ENCODE data around the gene OR2D3. TPM values are rescaled to one million over a fixed set of nuclear protein-coding genes. Genes with fewer than 3 reads are reported as not detected.

OR2D3 gene
- not detected for polyA plus RNA-seq (2013, experiment 1 of 2)
- polyA plus RNA-seq (2013, experiment 2 of 2): not detected

DNA sequence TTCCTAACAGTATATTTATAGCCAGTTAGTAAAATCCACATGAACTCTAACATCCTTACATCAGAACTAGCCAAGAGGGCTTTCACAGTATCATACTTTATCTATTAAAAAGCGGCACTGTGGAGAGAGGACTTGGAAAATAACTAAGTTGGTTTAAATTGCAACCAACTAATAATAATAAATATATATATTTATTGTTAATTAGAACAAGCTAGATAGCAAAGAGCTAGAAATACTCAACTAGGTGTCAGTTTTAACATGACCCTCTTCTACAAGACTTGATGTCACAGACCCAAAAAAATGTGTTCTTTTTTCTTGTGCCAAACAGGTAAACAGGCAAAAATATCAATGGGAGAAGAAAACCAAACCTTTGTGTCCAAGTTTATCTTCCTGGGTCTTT is at the start of gene OR2D3:
TSS of gene OR2D3 (plus strand) at position 301 of the 400 bp plus-strand sequence. CDS start at position 301, 0 bp downstream.
- Histone ChIP-seq H3K9me3 (ENCODE audit: control insufficient read depth, low read length) (no peaks in the 10 kb centered on the region), H3K4me1 (ENCODE audit: control insufficient read depth, insufficient read depth, low read depth, low read length) (no peaks in the 10 kb centered on the region), H2BK12ac (ENCODE audit: low read length in 2 of 2) (no peak within 1 kb of the TSS), H3K27me3 (ENCODE audit: control insufficient read depth in 1 of 2, insufficient read depth in 1 of 2, low read length in 2 of 2) (no peaks in the 10 kb centered on the region), H3K18ac (ENCODE audit: low read depth in 1 of 2, low read length in 2 of 2) (no peak within 1 kb of the TSS), H3K79me1 (replicated peaks; ENCODE audit: low read length, poor library complexity, severe bottlenecking) (no peaks in the 10 kb centered on the region), H2BK120ac (ENCODE audit: low read depth, low read length) (no peak within 1 kb of the TSS), H2BK15ac (ENCODE audit: low read depth, poor library complexity, severe bottlenecking) (no peak within 1 kb of the TSS), H3K23ac (ENCODE audit: low read length in 2 of 2) (no peak within 1 kb of the TSS), H3K27ac (ENCODE audit: low read length, poor library complexity, severe bottlenecking) (no peak within 1 kb of the TSS), H2AFZ (ENCODE audit: low read depth, low read length) (no peak within 1 kb of the TSS), H2BK5ac (ENCODE audit: low read depth, low read length, poor library complexity, severe bottlenecking) (no peak within 1 kb of the TSS), H3K14ac (ENCODE audit: low read length in 2 of 2) (no peak within 1 kb of the TSS), H3K36me3 (ENCODE audit: control insufficient read depth in 1 of 2, insufficient read depth in 2 of 2, low read depth in 1 of 2, low read length in 2 of 2) (no peaks in the 10 kb centered on the region), H2AK5ac (ENCODE audit: low read length, severe bottlenecking) (no peak within 1 kb of the TSS), H3K9ac (ENCODE audit: low read length) (no peak within 1 kb of the TSS), H3K4me3 (ENCODE audit: insufficient read depth in 1 of 2, low read depth in 1 of 2, low read length in 2 of 2) (no peak within 1 kb of the TSS), H4K8ac (ENCODE audit: low read length) (no peak within 1 kb of the TSS), H3K4ac (ENCODE audit: low read depth in 1 of 2, low read length in 2 of 2) (no peak within 1 kb of the TSS), H3K4me2 (ENCODE audit: low read length, poor library complexity, severe bottlenecking) (no peak within 1 kb of the TSS), H4K91ac (ENCODE audit: low read length) (no peak within 1 kb of the TSS)
- no peak for DNase-seq
- no CpG with 5 or more reads among the region's 1 CpG for WGBS

DNA sequence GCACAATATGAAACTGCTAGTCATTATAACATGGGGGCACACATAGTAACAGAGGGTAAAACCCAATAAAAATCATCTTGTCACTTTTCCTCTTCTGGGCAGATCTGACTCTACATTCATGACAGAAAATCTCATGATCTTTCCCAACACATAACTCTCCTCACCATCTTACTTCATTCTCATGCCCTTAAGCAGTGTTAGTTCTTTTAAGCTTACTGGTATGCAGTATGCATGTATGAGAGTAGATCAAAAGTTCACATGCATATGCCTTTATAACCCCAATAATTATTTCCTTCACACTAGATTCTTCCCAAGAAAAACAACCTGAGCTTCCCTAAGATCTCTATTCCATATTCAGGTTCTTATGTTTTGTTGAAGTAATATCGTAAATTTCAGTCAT is 49.5 kb upstream of the OR2D3 start:
- H3K4me3 ChIP-seq (ENCODE audit: insufficient read depth in 1 of 2, low read depth in 1 of 2, low read length in 2 of 2): no peak overlapping the region
- H3K4me1 ChIP-seq (ENCODE audit: control insufficient read depth, insufficient read depth, low read depth, low read length): no peaks in the 10 kb centered on the region
- H3K9me3 ChIP-seq (ENCODE audit: control insufficient read depth, low read length): no peaks in the 10 kb centered on the region
- no peak overlapping the region for H3K14ac ChIP-seq (ENCODE audit: low read length in 2 of 2)
- H3K27ac ChIP-seq (ENCODE audit: low read length, poor library complexity, severe bottlenecking): no peak overlapping the region
- H3K4ac ChIP-seq (ENCODE audit: low read depth in 1 of 2, low read length in 2 of 2): no peak overlapping the region
- H2AK5ac ChIP-seq (ENCODE audit: low read length, severe bottlenecking): no peak overlapping the region
- no peaks in the 10 kb centered on the region for H3K27me3 ChIP-seq (ENCODE audit: control insufficient read depth in 1 of 2, insufficient read depth in 1 of 2, low read length in 2 of 2)
- no peak overlapping the region for H3K18ac ChIP-seq (ENCODE audit: low read depth in 1 of 2, low read length in 2 of 2)
- no peak for DNase-seq
- H2BK5ac ChIP-seq (ENCODE audit: low read depth, low read length, poor library complexity, severe bottlenecking): no peak overlapping the region
- no peak overlapping the region for H2BK15ac ChIP-seq (ENCODE audit: low read depth, poor library complexity, severe bottlenecking)
- no peak overlapping the region for H3K9ac ChIP-seq (ENCODE audit: low read length)
- no peak overlapping the region for H4K91ac ChIP-seq (ENCODE audit: low read length)
- H2BK12ac ChIP-seq (ENCODE audit: low read length in 2 of 2): no peak overlapping the region
- H4K8ac ChIP-seq (ENCODE audit: low read length): no peak overlapping the region
- WGBS: no CpG with 5 or more reads among the region's 1 CpG
- no peak overlapping the region for H3K23ac ChIP-seq (ENCODE audit: low read length in 2 of 2)
- H3K36me3 ChIP-seq (ENCODE audit: control insufficient read depth in 1 of 2, insufficient read depth in 2 of 2, low read depth in 1 of 2, low read length in 2 of 2): no peaks in the 10 kb centered on the region
- H2BK120ac ChIP-seq (ENCODE audit: low read depth, low read length): no peak overlapping the region
- H2AFZ ChIP-seq (ENCODE audit: low read depth, low read length): no peak overlapping the region
- H3K4me2 ChIP-seq (ENCODE audit: low read length, poor library complexity, severe bottlenecking): no peak overlapping the region
- no peaks in the 10 kb centered on the region for H3K79me1 ChIP-seq (replicated peaks; ENCODE audit: low read length, poor library complexity, severe bottlenecking)

DNA sequence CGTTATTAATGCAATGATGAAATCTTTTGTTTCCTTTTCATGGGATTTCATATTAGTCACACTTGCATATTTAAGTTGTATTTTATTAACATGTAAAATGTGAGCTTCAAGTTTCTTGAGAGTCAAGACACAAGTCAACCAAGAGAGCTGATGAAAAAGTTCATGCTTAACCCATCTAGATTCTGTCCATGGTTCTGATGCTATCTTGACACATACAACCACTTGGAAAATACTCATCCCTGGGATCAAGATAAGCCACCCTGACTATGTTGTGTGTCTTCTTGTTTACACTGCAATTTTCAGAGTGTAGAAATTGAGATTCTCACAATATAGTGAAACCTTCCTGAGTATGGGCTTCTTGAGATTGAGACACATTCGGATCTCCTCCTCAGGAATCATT is 45.0 kb upstream of the OR2D3 start:
- Histone ChIP-seq H3K4me2 (ENCODE audit: low read length, poor library complexity, severe bottlenecking) (no peak overlapping the region), H3K18ac (ENCODE audit: low read depth in 1 of 2, low read length in 2 of 2) (no peak overlapping the region), H2BK5ac (ENCODE audit: low read depth, low read length, poor library complexity, severe bottlenecking) (no peak overlapping the region), H3K14ac (ENCODE audit: low read length in 2 of 2) (no peak overlapping the region), H2AFZ (ENCODE audit: low read depth, low read length) (no peak overlapping the region), H3K27ac (ENCODE audit: low read length, poor library complexity, severe bottlenecking) (no peak overlapping the region), H3K27me3 (ENCODE audit: control insufficient read depth in 1 of 2, insufficient read depth in 1 of 2, low read length in 2 of 2) (no peaks in the 10 kb centered on the region), H3K23ac (ENCODE audit: low read length in 2 of 2) (no peak overlapping the region), H3K4ac (ENCODE audit: low read depth in 1 of 2, low read length in 2 of 2) (no peak overlapping the region), H3K36me3 (ENCODE audit: control insufficient read depth in 1 of 2, insufficient read depth in 2 of 2, low read depth in 1 of 2, low read length in 2 of 2) (no peaks in the 10 kb centered on the region), H3K79me1 (replicated peaks; ENCODE audit: low read length, poor library complexity, severe bottlenecking) (no peaks in the 10 kb centered on the region), H3K9ac (ENCODE audit: low read length) (no peak overlapping the region), H3K4me3 (ENCODE audit: insufficient read depth in 1 of 2, low read depth in 1 of 2, low read length in 2 of 2) (no peak overlapping the region), H3K9me3 (ENCODE audit: control insufficient read depth, low read length) (peaks cover 11% of the 10 kb centered on the region), H2BK15ac (ENCODE audit: low read depth, poor library complexity, severe bottlenecking) (no peak overlapping the region), H4K91ac (ENCODE audit: low read length) (no peak overlapping the region), H2AK5ac (ENCODE audit: low read length, severe bottlenecking) (no peak overlapping the region), H2BK12ac (ENCODE audit: low read length in 2 of 2) (no peak overlapping the region), H4K8ac (ENCODE audit: low read length) (no peak overlapping the region), H2BK120ac (ENCODE audit: low read depth, low read length) (no peak overlapping the region), H3K4me1 (ENCODE audit: control insufficient read depth, insufficient read depth, low read depth, low read length) (no peaks in the 10 kb centered on the region)
- WGBS: 91% methylated on average over 1 of the region's 2 CpGs
- DNase-seq: no peak

DNA sequence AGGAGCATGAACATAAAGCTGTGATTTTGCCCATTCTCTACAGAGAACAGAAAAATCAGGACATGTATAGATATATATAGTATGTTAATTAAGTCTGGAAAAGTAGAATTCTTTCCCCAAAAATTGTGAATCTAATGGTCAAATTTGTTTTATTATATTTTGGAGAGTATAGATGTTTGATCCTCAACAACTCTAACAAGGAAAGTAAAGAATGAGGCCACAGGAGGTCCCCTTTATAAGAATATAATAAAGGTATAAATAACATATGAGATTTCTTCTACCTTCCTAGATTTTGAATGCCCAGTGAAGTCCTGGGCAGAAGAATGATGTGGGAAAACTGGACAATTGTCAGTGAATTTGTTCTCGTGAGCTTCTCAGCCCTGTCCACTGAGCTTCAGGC is 44.5 kb upstream of the OR2D3 start, which contains the start of gene OR10A4:
TSS of gene OR10A4 (plus strand) at position 301 of the 400 bp plus-strand sequence. CDS start at position 324, 23 bp downstream.
- no peaks in the 10 kb centered on the region for H3K4me1 ChIP-seq (ENCODE audit: control insufficient read depth, insufficient read depth, low read depth, low read length)
- no peak within 1 kb of the TSS for H2BK15ac ChIP-seq (ENCODE audit: low read depth, poor library complexity, severe bottlenecking)
- no peak within 1 kb of the TSS for H2AK5ac ChIP-seq (ENCODE audit: low read length, severe bottlenecking)
- no peak within 1 kb of the TSS for H3K4me2 ChIP-seq (ENCODE audit: low read length, poor library complexity, severe bottlenecking)
- no peak within 1 kb of the TSS for H2AFZ ChIP-seq (ENCODE audit: low read depth, low read length)
- no peak within 1 kb of the TSS for H3K23ac ChIP-seq (ENCODE audit: low read length in 2 of 2)
- no peak within 1 kb of the TSS for H3K4me3 ChIP-seq (ENCODE audit: insufficient read depth in 1 of 2, low read depth in 1 of 2, low read length in 2 of 2)
- no peaks in the 10 kb centered on the region for H3K36me3 ChIP-seq (ENCODE audit: control insufficient read depth in 1 of 2, insufficient read depth in 2 of 2, low read depth in 1 of 2, low read length in 2 of 2)
- no peak within 1 kb of the TSS for H3K14ac ChIP-seq (ENCODE audit: low read length in 2 of 2)
- no peak within 1 kb of the TSS for H3K27ac ChIP-seq (ENCODE audit: low read length, poor library complexity, severe bottlenecking)
- H2BK12ac ChIP-seq (ENCODE audit: low read length in 2 of 2): no peak within 1 kb of the TSS
- H3K4ac ChIP-seq (ENCODE audit: low read depth in 1 of 2, low read length in 2 of 2): no peak within 1 kb of the TSS
- peaks cover 11% of the 10 kb centered on the region for H3K9me3 ChIP-seq (ENCODE audit: control insufficient read depth, low read length)
- no peak within 1 kb of the TSS for H2BK5ac ChIP-seq (ENCODE audit: low read depth, low read length, poor library complexity, severe bottlenecking)
- no peaks in the 10 kb centered on the region for H3K27me3 ChIP-seq (ENCODE audit: control insufficient read depth in 1 of 2, insufficient read depth in 1 of 2, low read length in 2 of 2)
- H3K9ac ChIP-seq (ENCODE audit: low read length): no peak within 1 kb of the TSS
- no peak for DNase-seq
- WGBS: 80% methylated on average over 1 of the region's 1 CpG
- H4K91ac ChIP-seq (ENCODE audit: low read length): no peak within 1 kb of the TSS
- H4K8ac ChIP-seq (ENCODE audit: low read length): no peak within 1 kb of the TSS
- no peak within 1 kb of the TSS for H3K18ac ChIP-seq (ENCODE audit: low read depth in 1 of 2, low read length in 2 of 2)
- no peak within 1 kb of the TSS for H2BK120ac ChIP-seq (ENCODE audit: low read depth, low read length)
- H3K79me1 ChIP-seq (replicated peaks; ENCODE audit: low read length, poor library complexity, severe bottlenecking): no peaks in the 10 kb centered on the region

All from mesenchymal stem cell (in vitro differentiated cells and primary cell).